ENCODE results near the gene ZNF277. TPM values are rescaled to one million over a fixed set of nuclear protein-coding genes. Genes with fewer than 3 reads are reported as not detected.

The ZNF277 gene, protein sequence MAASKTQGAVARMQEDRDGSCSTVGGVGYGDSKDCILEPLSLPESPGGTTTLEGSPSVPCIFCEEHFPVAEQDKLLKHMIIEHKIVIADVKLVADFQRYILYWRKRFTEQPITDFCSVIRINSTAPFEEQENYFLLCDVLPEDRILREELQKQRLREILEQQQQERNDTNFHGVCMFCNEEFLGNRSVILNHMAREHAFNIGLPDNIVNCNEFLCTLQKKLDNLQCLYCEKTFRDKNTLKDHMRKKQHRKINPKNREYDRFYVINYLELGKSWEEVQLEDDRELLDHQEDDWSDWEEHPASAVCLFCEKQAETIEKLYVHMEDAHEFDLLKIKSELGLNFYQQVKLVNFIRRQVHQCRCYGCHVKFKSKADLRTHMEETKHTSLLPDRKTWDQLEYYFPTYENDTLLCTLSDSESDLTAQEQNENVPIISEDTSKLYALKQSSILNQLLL
- 10 to 100 TPM; 16.8 to 26.9 (median 22.0) TPM for total RNA-seq
- long read RNA-seq, donor 1, transcript ZNF277-201 (12 exons, 1,849 nt) = major isoform, 21 of 28 reads
- long read RNA-seq, donor 1, partial matches to known transcripts = 1 of 28 reads
- long read RNA-seq, donor 1, other reads (novel, unspliced or antisense) = 5 of 28 reads
- long read RNA-seq, donor 2, transcript ZNF277-201 (12 exons, 1,849 nt) = major isoform, 13 of 14 reads
- long read RNA-seq, donor 2, partial matches to known transcripts = 0 of 14 reads
- long read RNA-seq, donor 2, other reads (novel, unspliced or antisense) = 1 of 14 reads

DNA sequence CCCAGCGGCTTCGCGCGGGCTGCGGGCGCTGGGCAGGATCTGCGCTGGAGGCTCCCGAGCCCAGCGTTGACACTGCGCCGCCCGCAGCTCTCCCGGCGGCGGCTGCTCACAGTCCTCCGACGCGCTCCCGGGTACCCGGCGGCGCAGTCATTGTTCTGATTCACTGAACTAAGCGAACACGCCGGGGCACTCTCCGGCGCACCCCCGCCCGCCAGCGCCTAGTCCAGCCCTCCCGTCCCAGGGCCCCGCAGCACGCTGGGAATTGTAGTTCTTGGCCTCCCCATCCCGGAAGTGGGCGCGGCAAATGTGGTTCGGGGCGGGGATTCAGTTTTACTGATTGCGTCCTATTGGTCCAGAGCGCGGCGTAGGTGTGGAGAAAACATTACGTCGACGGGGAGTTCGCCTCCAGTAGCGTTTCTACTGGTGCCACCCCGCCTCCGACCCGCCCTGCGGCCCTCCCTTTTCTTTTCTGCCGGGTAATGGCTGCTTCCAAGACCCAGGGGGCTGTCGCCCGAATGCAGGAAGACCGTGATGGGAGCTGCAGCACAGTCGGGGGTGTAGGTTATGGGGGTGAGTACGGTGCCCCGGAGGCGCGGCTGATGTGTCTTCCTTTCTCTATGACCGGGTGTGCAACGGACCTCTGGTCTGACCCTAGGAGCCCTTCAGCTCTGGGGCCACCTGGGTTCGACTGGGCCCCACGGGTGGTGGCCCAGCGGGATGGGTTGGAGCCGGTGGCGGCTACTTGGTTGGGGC is at the start of gene ZNF277, which contains the start of gene DOCK4:
ZNF277 (plus strand) TSS at position 458 of the 753 bp plus-strand sequence; CDS start at position 480, 22 bp downstream.
DOCK4 (minus strand) TSS at position 162 of the 753 bp plus-strand sequence. CDS start 261 bp downstream, outside the sequence.
- ATAC-seq (peak; percentile 96), DNase-seq (peak; percentile 99 to 100 (median 100))
- TF ChIP-seq, protein P1, sequence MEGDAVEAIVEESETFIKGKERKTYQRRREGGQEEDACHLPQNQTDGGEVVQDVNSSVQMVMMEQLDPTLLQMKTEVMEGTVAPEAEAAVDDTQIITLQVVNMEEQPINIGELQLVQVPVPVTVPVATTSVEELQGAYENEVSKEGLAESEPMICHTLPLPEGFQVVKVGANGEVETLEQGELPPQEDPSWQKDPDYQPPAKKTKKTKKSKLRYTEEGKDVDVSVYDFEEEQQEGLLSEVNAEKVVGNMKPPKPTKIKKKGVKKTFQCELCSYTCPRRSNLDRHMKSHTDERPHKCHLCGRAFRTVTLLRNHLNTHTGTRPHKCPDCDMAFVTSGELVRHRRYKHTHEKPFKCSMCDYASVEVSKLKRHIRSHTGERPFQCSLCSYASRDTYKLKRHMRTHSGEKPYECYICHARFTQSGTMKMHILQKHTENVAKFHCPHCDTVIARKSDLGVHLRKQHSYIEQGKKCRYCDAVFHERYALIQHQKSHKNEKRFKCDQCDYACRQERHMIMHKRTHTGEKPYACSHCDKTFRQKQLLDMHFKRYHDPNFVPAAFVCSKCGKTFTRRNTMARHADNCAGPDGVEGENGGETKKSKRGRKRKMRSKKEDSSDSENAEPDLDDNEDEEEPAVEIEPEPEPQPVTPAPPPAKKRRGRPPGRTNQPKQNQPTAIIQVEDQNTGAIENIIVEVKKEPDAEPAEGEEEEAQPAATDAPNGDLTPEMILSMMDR (IDR thresholded peaks at IDR 0.05) = no peak
- Histone ChIP-seq H3K9me3 (no peaks in the 10 kb centered on the region), H3K4me3 (peak within 1 kb of the TSS; percentile 94), H3K36me3 (ENCODE audit: low read depth) (no peaks in the 10 kb centered on the region), H3K4me1 (ENCODE audit: low read depth) (peaks cover 15% of the 10 kb centered on the region)
- intact Hi-C loops (cut with DNase I, micrococcal nuclease) = no loop called here

DNA sequence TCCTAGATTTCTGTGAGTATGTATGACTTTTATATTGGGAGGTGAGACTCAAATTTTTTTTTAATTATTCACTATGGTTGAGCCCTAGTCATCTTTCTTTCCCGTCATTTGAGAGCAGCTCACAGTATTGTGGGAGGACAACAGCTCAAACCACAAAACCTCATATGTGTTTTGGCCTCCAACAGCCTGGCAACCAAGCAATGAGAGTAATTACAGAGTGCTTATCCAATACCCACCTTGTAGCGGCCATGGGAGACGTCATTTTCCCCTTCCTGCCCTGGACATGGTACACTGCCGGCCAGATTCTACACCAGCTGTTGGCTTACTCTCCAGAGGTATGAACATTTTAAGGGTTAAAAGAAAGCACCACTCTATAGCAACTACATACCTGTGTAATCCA is 49.4 kb upstream of the ZNF277 start:
- DNase-seq (no peak), ATAC-seq (no peak)
- Histone ChIP-seq H3K9me3 (no peaks in the 10 kb centered on the region), H3K4me1 (ENCODE audit: low read depth) (no peaks in the 10 kb centered on the region), H3K36me3 (ENCODE audit: low read depth) (no peaks in the 10 kb centered on the region), H3K4me3 (no peak overlapping the region)
- intact Hi-C loops (cut with DNase I, micrococcal nuclease) = no loop called here
- TF ChIP-seq, protein P1 (IDR thresholded peaks at IDR 0.05) = no peak

DNA sequence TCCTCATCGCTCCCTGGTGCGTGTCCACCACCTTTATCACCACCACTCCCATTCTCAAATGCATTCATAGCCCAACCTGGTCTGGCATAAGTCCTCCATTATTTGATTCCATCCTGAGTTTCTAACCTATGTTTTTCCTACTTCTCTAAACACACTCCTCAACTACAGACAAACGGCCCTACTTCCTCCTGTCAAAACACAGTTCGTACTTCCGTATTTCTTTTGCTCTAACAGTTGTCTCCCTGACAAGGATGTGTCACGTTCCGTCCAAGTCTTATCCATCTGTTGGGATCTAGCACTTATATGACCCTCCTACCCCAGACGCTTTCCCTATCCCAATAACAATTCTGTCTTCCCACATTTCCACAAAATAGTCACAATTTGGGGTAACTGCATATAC is 47.1 kb upstream of the ZNF277 start:
- H3K36me3 ChIP-seq (ENCODE audit: low read depth) = no peaks in the 10 kb centered on the region
- TF ChIP-seq, protein P1 (IDR thresholded peaks at IDR 0.05) = no peak
- ATAC-seq = no peak

DNA sequence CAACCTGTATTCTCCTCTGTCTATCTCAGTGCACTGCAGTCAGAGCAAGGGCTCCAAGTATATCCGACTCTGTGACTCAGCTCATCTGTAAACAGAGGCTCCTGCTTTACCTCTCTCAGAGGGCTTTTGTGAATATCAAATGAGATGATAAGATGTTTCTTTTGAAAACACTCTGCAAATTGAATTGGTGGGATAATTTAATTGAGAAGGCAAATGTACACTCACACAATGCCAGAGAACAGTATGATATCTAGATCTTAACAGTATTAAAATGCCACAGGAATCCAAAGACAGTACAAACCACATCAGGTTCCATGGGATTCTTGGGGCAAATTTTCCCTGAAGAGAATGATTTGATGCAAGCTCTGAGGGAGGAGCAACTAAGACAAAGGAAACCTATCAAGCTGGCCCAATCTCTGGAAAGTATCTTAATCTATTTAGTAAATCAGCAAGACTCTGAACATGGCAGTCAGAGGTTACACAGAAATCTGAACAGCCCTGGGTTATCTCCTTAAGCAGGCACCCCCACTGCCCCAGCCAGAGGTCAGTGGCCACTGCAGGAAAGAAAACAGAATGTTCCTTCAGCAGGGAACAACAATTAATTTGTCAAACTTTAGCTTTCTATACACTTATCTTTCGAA is 46.2 kb upstream of the ZNF277 start:
- no peaks in the 10 kb centered on the region for H3K36me3 ChIP-seq (ENCODE audit: low read depth)
- no peak overlapping the region for H3K4me3 ChIP-seq
- ATAC-seq = no peak
- H3K4me1 ChIP-seq (ENCODE audit: low read depth) = no peaks in the 10 kb centered on the region
- intact Hi-C loops (cut with DNase I, micrococcal nuclease) = no loop called here
- H3K9me3 ChIP-seq = no peaks in the 10 kb centered on the region
- TF ChIP-seq, protein P1 (IDR thresholded peaks at IDR 0.05) = no peak
- no peak for DNase-seq

More for the DNA sequence above, 47.1 kb upstream of the ZNF277 start:
- intact Hi-C loops (cut with DNase I, micrococcal nuclease) = no loop called here
- DNase-seq = no peak
- Histone ChIP-seq H3K9me3 (no peaks in the 10 kb centered on the region), H3K4me3 (no peak overlapping the region), H3K4me1 (ENCODE audit: low read depth) (no peaks in the 10 kb centered on the region)

DNA sequence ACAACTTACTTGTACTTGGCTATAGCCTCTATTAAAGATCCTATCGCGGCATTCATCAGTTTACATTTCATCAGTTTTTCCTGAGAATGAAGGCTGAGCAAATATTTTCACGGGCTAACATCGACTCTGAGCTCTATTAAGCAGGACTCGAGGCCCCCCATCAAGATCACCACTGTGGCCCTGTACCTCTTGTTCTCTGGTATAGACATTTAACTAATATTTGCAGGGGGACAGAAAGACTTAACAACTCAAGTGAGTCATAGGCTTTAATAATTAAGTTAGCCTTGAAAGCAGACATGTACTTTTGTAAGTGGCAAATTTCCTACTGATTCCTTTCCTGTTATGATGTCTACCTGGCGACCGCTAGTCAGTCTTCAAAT is 45.7 kb upstream of the ZNF277 start:
- intact Hi-C loops (cut with DNase I, micrococcal nuclease) = no loop called here
- TF ChIP-seq, protein P1 (IDR thresholded peaks at IDR 0.05) = no peak
- no peaks in the 10 kb centered on the region for H3K36me3 ChIP-seq (ENCODE audit: low read depth)
- no peak overlapping the region for H3K4me3 ChIP-seq
- DNase-seq (no peak), ATAC-seq (no peak)
- H3K4me1 ChIP-seq (ENCODE audit: low read depth) = no peaks in the 10 kb centered on the region
- no peaks in the 10 kb centered on the region for H3K9me3 ChIP-seq

Measured in mucosa of descending colon (tissue), 3 donors.